HCT116 (cell line): ENCODE measurements around the gene HAUS1. TPM values are rescaled to one million over a fixed set of nuclear protein-coding genes. Genes with fewer than 3 reads are reported as not detected.
A peak's percentile ranks its signal among the peaks of the same experiment; 100 is the strongest.

Experiments
- CTCF ChIP-seq, 3 experiments: fragments of 200-600 bp in 1 of 3; sonication (generic) in 1 of 3; IDR thresholded peaks in 2 of 3; conservative IDR thresholded peaks in 1 of 3; 2 replicates each; pipeline ENCODE4 v1.5.1; 2012 to 2017; ENCODE audit warnings: low read depth in 2 of 3, low read length in 2 of 3, antibody characterized with exemption in 1 of 3, borderline replicate concordance in 1 of 3, control low read depth in 1 of 3, mild to moderate bottlenecking in 1 of 3, mixed read lengths in 1 of 3, mixed run types in 1 of 3, moderate library complexity in 1 of 3; ENCODE audit not compliant: insufficient read depth in 1 of 3
- EGR1 ChIP-seq: IDR thresholded peaks from 2 replicates; pipeline ENCODE4 v1.6.1; 2012; ENCODE audit warnings: low read depth
- ELF1 ChIP-seq: IDR thresholded peaks from 2 replicates; pipeline ENCODE4 v1.6.1; 2012; ENCODE audit warnings: low read depth, borderline replicate concordance
- EZH2 ChIP-seq: fragments of 200-600 bp; sonication (generic); IDR thresholded peaks from 2 replicates; pipeline ENCODE4 v1.6.1; 2017; ENCODE audit warnings: antibody characterized with exemption, mixed run types
- JUND ChIP-seq: IDR thresholded peaks from 2 replicates; pipeline ENCODE4 v1.6.1; 2012
- POLR2A ChIP-seq: IDR thresholded peaks from 2 replicates; pipeline ENCODE4 v1.7.0; 2011; ENCODE audit warnings: borderline replicate concordance; ENCODE audit not compliant: insufficient read depth, insufficient read length; ENCODE audit errors: extremely low read depth
- RAD21 ChIP-seq: IDR thresholded peaks from 2 replicates; pipeline ENCODE4 v1.6.1; 2012; ENCODE audit warnings: low read depth, mild to moderate bottlenecking
- SIN3A ChIP-seq: IDR thresholded peaks from 2 replicates; pipeline ENCODE4 v1.6.1; 2012; ENCODE audit warnings: low read depth
- SP1 ChIP-seq: IDR thresholded peaks from 2 replicates; pipeline ENCODE4 v1.6.1; 2012; ENCODE audit warnings: low read depth
- YY1 ChIP-seq: IDR thresholded peaks from 2 replicates; pipeline ENCODE4 v1.6.1; 2011; ENCODE audit warnings: low read length, low read depth, moderate library complexity, mild to moderate bottlenecking; ENCODE audit not compliant: insufficient replicate concordance; ENCODE audit errors: extremely low read depth
- ZNF274 ChIP-seq: fragments of 200-500 bp; sonication (Bioruptor generic); IDR thresholded peaks from 2 replicates; pipeline ENCODE4 v1.6.1; 2014; ENCODE audit warnings: mild to moderate bottlenecking, low read depth, low read length, inconsistent platforms
- total RNA-seq: library from RNA; stranded (reverse); gene quantifications from one replicate; pipeline ENCODE4 v1.2.1, GENCODE V29; 2021; ENCODE audit not compliant: unreplicated experiment
- TF ChIP-seq, protein P1 (sequence below): IDR thresholded peaks from 2 replicates; pipeline ENCODE4 v1.6.1; 2012; ENCODE audit warnings: low read depth
- TF ChIP-seq, protein P2 (sequence below): IDR thresholded peaks from 2 replicates; pipeline ENCODE4 v1.6.1; 2012

Gene HAUS1
- total RNA-seq, 1 experiment from 2014 or later: 46.2 TPM

GRCh38 chr18:46173393-46174341 lies 69.5 kb downstream of the HAUS1 start (continued):
- TF ChIP-seq, protein P1, sequence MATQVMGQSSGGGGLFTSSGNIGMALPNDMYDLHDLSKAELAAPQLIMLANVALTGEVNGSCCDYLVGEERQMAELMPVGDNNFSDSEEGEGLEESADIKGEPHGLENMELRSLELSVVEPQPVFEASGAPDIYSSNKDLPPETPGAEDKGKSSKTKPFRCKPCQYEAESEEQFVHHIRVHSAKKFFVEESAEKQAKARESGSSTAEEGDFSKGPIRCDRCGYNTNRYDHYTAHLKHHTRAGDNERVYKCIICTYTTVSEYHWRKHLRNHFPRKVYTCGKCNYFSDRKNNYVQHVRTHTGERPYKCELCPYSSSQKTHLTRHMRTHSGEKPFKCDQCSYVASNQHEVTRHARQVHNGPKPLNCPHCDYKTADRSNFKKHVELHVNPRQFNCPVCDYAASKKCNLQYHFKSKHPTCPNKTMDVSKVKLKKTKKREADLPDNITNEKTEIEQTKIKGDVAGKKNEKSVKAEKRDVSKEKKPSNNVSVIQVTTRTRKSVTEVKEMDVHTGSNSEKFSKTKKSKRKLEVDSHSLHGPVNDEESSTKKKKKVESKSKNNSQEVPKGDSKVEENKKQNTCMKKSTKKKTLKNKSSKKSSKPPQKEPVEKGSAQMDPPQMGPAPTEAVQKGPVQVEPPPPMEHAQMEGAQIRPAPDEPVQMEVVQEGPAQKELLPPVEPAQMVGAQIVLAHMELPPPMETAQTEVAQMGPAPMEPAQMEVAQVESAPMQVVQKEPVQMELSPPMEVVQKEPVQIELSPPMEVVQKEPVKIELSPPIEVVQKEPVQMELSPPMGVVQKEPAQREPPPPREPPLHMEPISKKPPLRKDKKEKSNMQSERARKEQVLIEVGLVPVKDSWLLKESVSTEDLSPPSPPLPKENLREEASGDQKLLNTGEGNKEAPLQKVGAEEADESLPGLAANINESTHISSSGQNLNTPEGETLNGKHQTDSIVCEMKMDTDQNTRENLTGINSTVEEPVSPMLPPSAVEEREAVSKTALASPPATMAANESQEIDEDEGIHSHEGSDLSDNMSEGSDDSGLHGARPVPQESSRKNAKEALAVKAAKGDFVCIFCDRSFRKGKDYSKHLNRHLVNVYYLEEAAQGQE: no peak
- peak; percentile 94 for TF ChIP-seq ELF1
- TF ChIP-seq EGR1: peak; percentile 72
- TF ChIP-seq, protein P2, sequence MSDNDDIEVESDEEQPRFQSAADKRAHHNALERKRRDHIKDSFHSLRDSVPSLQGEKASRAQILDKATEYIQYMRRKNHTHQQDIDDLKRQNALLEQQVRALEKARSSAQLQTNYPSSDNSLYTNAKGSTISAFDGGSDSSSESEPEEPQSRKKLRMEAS: peak; percentile 76
- TF ChIP-seq JUND: no peak
- TF ChIP-seq ZNF274: no peak
- TF ChIP-seq RAD21: peak; percentile 70
- peak; percentile 83 to 95 (median 87) for TF ChIP-seq CTCF (IDR thresholded peaks at IDR 0.05 in 2 of 3, conservative IDR thresholded peaks at IDR 0.05 in 1 of 3; ENCODE audit: borderline replicate concordance in 1 of 3, insufficient read depth in 1 of 3, low read depth in 2 of 3, low read length in 2 of 3)
- TF ChIP-seq SIN3A: peak; percentile 73
- TF ChIP-seq SP1: peak; percentile 53; the same call in 1 of the 2 replicates
- TF ChIP-seq POLR2A: peak; percentile 69
- TF ChIP-seq YY1: peak; percentile 88
- no peak for TF ChIP-seq EZH2
- TF ChIP-seq, all 23 proteins: peak for 12
